ENCODE results near the gene PITPNM1.

GRCh38 chr11:67490727-67491065 lies 14.5 kb downstream of the PITPNM1 start:
- TF ChIP-seq SUZ12 (IDR thresholded peaks at IDR 0.05; ENCODE audit: extremely low read depth, insufficient read depth, insufficient read length) = no peak
- TF ChIP-seq ZNF274 (IDR thresholded peaks at IDR 0.05; ENCODE audit: low read depth, low read length) = no peak
- TF ChIP-seq YY1 (IDR thresholded peaks at IDR 0.05; ENCODE audit: insufficient read depth, insufficient read length) = no peak

Measured in NT2/D1 (cell line).